Sigmoid colon (tissue), 7 donors: ENCODE data around the gene MRM2. TPM values are rescaled to one million over a fixed set of nuclear protein-coding genes. Genes with fewer than 3 reads are reported as not detected.

Experiments
- DNase-seq: peaks from one replicate; pipeline ENCODE4 v3.0.0-alpha.2; 2019
- H3K27ac ChIP-seq, 4 donors: fragments of 200-600 bp; sonication (generic); one replicate each; pipeline ENCODE4 v1.5.1; 2016 to 2019; ENCODE audit warnings: mild to moderate bottlenecking in 1 of 4
- H3K27me3 ChIP-seq, 3 donors: fragments of 200-600 bp; sonication (generic); one replicate each; pipeline ENCODE4 v1.5.1; 2019; ENCODE audit warnings: mild to moderate bottlenecking in 1 of 3
- H3K36me3 ChIP-seq, 4 donors: fragments of 200-600 bp; sonication (generic); one replicate each; pipeline ENCODE4 v1.5.1; 2016 to 2019
- H3K4me1 ChIP-seq, 4 donors: fragments of 200-600 bp; sonication (generic); one replicate each; pipeline ENCODE4 v1.5.1; 2017 to 2019
- H3K4me3 ChIP-seq, 4 donors: fragments of 200-600 bp; sonication (generic); one replicate each; pipeline ENCODE4 v1.5.1; 2017 to 2019; ENCODE audit warnings: mild to moderate bottlenecking in 2 of 4, moderate library complexity in 1 of 4
- H3K9me3 ChIP-seq, 4 donors: fragments of 200-600 bp in 3 of 4; sonication (generic) in 3 of 4; one replicate each; pipeline versions ENCODE4 v1.5.1 to v1.6.1; 2013 to 2019
- EP300 ChIP-seq, 4 donors: sonication (generic); formaldehyde crosslinking; IDR thresholded peaks; one replicate each; pipeline ENCODE4 v1.6.1; 2017; ENCODE audit warnings: antibody characterized with exemption in 4 of 4
- POLR2A ChIP-seq, 2 donors: fragments of 450-650 bp; IDR thresholded peaks; one replicate each; pipeline ENCODE4 v1.6.1; 2016; ENCODE audit warnings: antibody characterized with exemption in 2 of 2, mild to moderate bottlenecking in 2 of 2, moderate library complexity in 2 of 2
- POLR2AphosphoS5 ChIP-seq, 4 donors: sonication (generic); formaldehyde crosslinking; IDR thresholded peaks; one replicate each; pipeline ENCODE4 v1.6.1; 2017; ENCODE audit warnings: antibody characterized with exemption in 4 of 4
- WGBS, 2 donors: extraction: QIAGEN DNeasy Blood & Tissue Kit; methylation state at CpG; one replicate each; pipeline ENCODE4 v1.1.7; 2013; 5-methylcytosine and 5-hydroxymethylcytosine counted together
- intact Hi-C: fragments of 100-400 bp; cut with DNase I; formaldehyde crosslinking; loops from one replicate; pipeline ENCODE4 v1.15.1; 2023
- polyA plus RNA-seq, 3 donors: library from polyadenylated mRNA; stranded (reverse); fragments of 200-250 nt; gene quantifications; one replicate each; pipeline ENCODE4 v1.2.3, GENCODE V29; 2013
- total RNA-seq, 4 donors: library from RNA; depleted of rRNA; stranded (reverse); fragments of >200 nt; gene quantifications; one replicate each; pipeline ENCODE4 v1.1.0, GENCODE V29; 2016
- TF ChIP-seq, protein P1 (sequence below), 4 experiments: fragments of 450-650 bp in 3 of 4; fragments of 200-600 bp in 1 of 4; IDR thresholded peaks; one replicate each; pipeline ENCODE4 v1.5.1; 2016 to 2019; ENCODE audit warnings: antibody characterized with exemption in 4 of 4, mild to moderate bottlenecking in 3 of 4, moderate library complexity in 2 of 4
- donor health status: healthy with polysubstance abuse.
- donor health status: Bipolar disorder and iron deficiency.
- donor health status: healthy.

The MRM2 gene
- total and polyA plus RNA-seq, 7 donors: 12.6 to 25.0 (median 18.5) TPM

- no peak for DNase-seq
- no peaks in the 10 kb centered on the region for H3K27me3 ChIP-seq
- peaks cover 0 to 34% (median 14%) of the 10 kb centered on the region in 4 donors for H3K36me3 ChIP-seq
- TF ChIP-seq EP300 (IDR thresholded peaks at IDR 0.05): no peak
- TF ChIP-seq, protein P1, sequence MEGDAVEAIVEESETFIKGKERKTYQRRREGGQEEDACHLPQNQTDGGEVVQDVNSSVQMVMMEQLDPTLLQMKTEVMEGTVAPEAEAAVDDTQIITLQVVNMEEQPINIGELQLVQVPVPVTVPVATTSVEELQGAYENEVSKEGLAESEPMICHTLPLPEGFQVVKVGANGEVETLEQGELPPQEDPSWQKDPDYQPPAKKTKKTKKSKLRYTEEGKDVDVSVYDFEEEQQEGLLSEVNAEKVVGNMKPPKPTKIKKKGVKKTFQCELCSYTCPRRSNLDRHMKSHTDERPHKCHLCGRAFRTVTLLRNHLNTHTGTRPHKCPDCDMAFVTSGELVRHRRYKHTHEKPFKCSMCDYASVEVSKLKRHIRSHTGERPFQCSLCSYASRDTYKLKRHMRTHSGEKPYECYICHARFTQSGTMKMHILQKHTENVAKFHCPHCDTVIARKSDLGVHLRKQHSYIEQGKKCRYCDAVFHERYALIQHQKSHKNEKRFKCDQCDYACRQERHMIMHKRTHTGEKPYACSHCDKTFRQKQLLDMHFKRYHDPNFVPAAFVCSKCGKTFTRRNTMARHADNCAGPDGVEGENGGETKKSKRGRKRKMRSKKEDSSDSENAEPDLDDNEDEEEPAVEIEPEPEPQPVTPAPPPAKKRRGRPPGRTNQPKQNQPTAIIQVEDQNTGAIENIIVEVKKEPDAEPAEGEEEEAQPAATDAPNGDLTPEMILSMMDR (IDR thresholded peaks at IDR 0.05): no peak
- no peak for TF ChIP-seq POLR2AphosphoS5 (IDR thresholded peaks at IDR 0.05)
- TF ChIP-seq POLR2A (IDR thresholded peaks at IDR 0.05): no peak
- intact Hi-C loops: loop anchor here (10.0 kb wide), 1 partner anchor 386 kb away; no protein-coding TSS in a partner anchor
- no peak overlapping the region for H3K27ac ChIP-seq
- H3K4me1 ChIP-seq: peaks cover 0 to 39% (median 34%) of the 10 kb centered on the region in 4 donors
- WGBS, 2 donors: 97% methylated on average over 18 of the region's 18 CpGs
- H3K9me3 ChIP-seq: no peaks in the 10 kb centered on the region
- H3K4me3 ChIP-seq: no peak overlapping the region
These were observed 41.4 kb downstream of the MRM2 start for GRCh38 chr7:2200584-2200980.

DNA sequence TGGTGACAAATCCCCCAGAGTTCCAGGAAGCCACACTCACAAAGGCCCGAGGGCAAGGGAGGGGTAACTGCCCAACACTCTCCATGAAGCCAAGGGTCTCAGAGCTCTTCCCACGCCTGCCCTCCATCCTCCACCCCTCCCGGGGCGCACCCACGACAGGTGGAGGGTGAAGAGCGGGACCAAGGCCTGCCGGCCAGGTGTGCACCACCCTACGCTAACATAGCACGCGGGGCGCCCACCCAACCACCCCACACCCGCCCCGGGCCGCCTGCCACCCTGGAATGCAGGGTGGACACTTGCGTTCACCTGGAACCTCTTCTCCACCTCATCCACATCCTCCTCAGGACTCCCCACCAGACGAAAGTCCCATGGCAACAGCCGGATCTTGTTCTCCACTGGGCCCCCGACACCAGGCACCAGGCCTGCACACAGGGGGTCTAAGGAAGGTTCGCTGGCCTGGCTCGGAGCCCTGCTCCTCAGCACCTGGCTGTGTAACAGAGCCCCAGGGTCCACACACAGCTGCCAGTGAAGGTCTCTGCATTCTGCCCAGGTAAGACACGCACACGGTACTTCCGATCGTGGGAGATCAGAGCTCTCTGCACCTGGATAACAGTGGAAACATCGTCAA is 41.9 kb downstream of the MRM2 start:
- Histone ChIP-seq H3K27ac (no peak overlapping the region), H3K36me3 (peaks cover 0 to 37% (median 14%) of the 10 kb centered on the region in 4 donors), H3K27me3 (no peaks in the 10 kb centered on the region), H3K4me1 (peaks cover 0 to 33% (median 30%) of the 10 kb centered on the region in 4 donors), H3K9me3 (no peaks in the 10 kb centered on the region), H3K4me3 (no peak overlapping the region)
- intact Hi-C loops: loop anchor here (10.0 kb wide), 1 partner anchor 385 kb away; no protein-coding TSS in a partner anchor
- DNase-seq: no peak
- WGBS, 2 donors: 95% methylated on average over 25 of the region's 25 CpGs
- TF ChIP-seq POLR2A (IDR thresholded peaks at IDR 0.05) (no peak), EP300 (IDR thresholded peaks at IDR 0.05) (no peak), POLR2AphosphoS5 (IDR thresholded peaks at IDR 0.05) (no peak)
- TF ChIP-seq, protein P1 (IDR thresholded peaks at IDR 0.05): no peak

- no peak for DNase-seq
- peaks cover 0 to 28% (median 24%) of the 10 kb centered on the region in 4 donors for H3K4me1 ChIP-seq
- peaks cover 0 to 37% (median 14%) of the 10 kb centered on the region in 4 donors for H3K36me3 ChIP-seq
- 96 to 97% methylated on average over 16 of the region's 16 CpGs for WGBS, 2 donors
- no peaks in the 10 kb centered on the region for H3K27me3 ChIP-seq
- no peak overlapping the region for H3K27ac ChIP-seq
- TF ChIP-seq, protein P1 (IDR thresholded peaks at IDR 0.05): no peak
- TF ChIP-seq POLR2A (IDR thresholded peaks at IDR 0.05): no peak
- no peak for TF ChIP-seq POLR2AphosphoS5 (IDR thresholded peaks at IDR 0.05)
- no peak for TF ChIP-seq EP300 (IDR thresholded peaks at IDR 0.05)
- no peaks in the 10 kb centered on the region for H3K9me3 ChIP-seq
- no peak overlapping the region for H3K4me3 ChIP-seq
- intact Hi-C loops: no loop called here
These were observed 42.5 kb downstream of the MRM2 start for GRCh38 chr7:2199528-2199927.

DNA sequence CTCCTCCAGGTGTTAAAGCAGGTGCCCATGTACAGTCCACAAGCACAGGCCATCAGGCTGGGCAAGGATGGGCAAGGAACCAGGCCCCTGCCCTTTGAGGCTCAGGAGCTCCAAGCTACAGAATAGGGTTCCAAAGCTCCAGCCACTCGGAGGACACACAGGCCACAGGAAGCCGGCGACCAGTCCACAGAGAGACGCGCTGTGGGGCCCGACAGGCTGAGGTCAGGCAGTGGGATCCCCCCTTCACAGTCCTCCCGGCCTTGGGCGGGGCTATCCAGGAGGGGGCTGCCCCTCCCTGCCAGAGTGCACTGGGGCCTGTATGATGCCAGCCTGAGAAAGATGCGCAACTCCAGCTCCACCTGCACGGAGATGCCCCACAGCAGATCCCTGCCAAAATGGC is 43.2 kb downstream of the MRM2 start:
- Histone ChIP-seq H3K27me3 (no peaks in the 10 kb centered on the region), H3K4me1 (peaks cover 0 to 20% (median 17%) of the 10 kb centered on the region in 4 donors), H3K27ac (no peak overlapping the region), H3K9me3 (no peaks in the 10 kb centered on the region), H3K36me3 (peaks cover 0 to 37% (median 14%) of the 10 kb centered on the region in 4 donors), H3K4me3 (no peak overlapping the region)
- 93% methylated on average over 10 of the region's 10 CpGs for WGBS, 2 donors
- no peak for TF ChIP-seq EP300 (IDR thresholded peaks at IDR 0.05)
- TF ChIP-seq POLR2AphosphoS5 (IDR thresholded peaks at IDR 0.05): no peak
- TF ChIP-seq, protein P1 (IDR thresholded peaks at IDR 0.05): no peak
- TF ChIP-seq POLR2A (IDR thresholded peaks at IDR 0.05): no peak
- no peak for DNase-seq
- intact Hi-C loops: no loop called here
